HG03060 (cell line): ENCODE data around the gene DCUN1D1.

Experiments used
- ATAC-seq: cut with Tn5 transposase; IDR thresholded peaks from one replicate; pipeline ENCODE4 v1.9.1; 2021; ENCODE audit warnings: low read depth, moderate number of reproducible peaks; ENCODE audit not compliant: unreplicated experiment

The DCUN1D1 gene

GRCh38 chr3:182904164-182904563, 76.2 kb downstream of the DCUN1D1 start:
- ATAC-seq, result no peak

DNA sequence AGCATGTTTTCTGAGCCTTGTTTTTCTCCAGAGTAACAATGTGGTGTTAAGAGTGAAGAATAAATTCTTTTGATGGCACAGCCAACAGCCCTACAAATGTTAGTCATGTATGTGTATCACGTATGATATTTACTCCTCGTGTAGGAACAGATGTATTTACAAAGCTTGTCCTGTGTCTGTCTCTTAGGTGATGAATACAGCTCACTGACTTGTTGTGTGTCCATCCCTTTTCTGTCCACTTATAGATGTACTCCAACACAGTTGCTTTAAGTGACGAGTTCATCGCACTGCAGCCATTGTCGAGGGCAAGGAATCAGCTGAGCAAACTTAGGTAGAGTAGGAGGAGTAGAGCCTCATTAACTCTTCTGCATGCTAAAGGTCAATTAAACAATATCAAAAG, 78.1 kb downstream of the DCUN1D1 start:
- no peak for ATAC-seq

GRCh38 chr3:182896553-182896952, 83.8 kb downstream of the DCUN1D1 start:
- no peak for ATAC-seq

DNA sequence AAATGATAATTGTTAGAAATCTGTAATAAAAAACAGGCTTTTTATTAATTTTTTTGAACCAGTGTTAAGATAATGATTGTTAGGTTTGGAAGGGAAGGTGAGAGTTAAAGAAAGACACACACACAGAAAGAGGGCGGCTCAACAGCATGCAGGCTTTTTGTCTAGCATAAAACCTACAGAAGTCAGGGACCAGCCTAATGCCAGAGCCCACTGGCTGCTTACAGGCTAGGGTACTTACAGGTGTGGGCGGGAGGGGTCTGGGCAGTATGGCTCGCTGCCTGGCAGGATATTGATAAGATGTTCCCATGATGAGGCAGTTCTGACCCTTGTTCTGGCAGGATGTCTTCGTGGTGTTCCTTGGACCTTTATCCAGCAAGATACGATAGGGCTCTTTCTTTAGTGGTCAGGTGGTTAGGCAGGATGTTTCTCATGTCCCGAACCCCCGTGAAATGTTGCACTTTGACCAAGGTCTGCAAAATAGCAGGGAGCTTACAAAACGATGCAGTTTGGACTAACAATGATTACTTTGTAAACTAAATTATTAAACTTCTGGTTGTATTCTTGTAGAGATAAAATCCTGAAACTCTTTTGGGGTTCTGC, 84.7 kb downstream of the DCUN1D1 start:
- no peak for ATAC-seq

DNA sequence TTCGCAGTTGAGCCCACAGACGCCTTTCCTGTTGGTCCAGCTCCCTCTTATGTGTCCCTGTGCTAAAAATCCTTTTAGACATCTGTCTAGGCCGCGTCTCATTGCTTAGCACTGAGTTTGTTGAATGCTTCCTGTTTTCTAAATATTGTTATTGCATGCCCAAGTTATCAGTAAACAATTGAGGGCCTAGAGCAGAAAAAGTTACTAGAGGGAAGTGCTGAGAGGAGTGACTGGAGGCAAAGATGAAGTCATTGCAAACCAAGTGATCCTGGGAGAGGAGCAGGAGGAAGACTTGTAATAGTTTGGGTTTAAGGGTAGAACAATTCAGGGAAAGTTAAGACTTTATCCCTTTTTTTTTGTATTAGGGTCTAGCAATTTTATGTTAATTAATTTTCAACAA, 88.1 kb downstream of the DCUN1D1 start:
- no peak for ATAC-seq

GRCh38 chr3:182891364-182891763, 89.0 kb downstream of the DCUN1D1 start:
- ATAC-seq, result no peak

- ATAC-seq, result no peak
Observed at GRCh38 chr3:182889948-182890629, 90.2 kb downstream of the DCUN1D1 start.
